ENCODE measurements around the gene PRR30.
"Not testable (repeated sequence)": the region's sequence is repeated elsewhere in the genome, so short reads cannot be mapped to it uniquely, and the experiment has no call there.

PRR30 gene

DNA sequence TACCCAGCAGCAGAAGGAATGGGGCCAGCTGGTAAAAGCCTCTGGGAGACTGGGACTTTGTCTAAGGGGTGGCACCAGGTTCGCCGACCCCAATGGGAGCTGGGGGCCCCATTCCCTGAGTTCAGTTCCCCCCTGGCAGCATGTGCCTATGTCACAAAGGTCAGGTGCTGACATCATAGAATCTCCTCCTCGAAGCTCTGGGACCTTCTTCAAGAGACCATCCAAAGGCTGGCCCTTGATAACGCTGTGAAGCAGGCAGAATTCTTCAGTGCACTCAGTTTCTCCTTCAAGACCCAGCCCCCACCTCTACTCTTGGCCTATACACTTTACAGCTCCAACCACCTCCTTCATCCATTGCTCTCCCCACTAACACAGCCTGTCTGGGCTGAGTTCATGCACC is at the start of gene PRR30:
Gene PRR30, minus strand, starts transcription at position 101 of the 400 bp plus-strand sequence. CDS start 1,081 bp downstream, outside the sequence.
- no peak for DNase-seq (ENCODE audit: low spot score)

DNA sequence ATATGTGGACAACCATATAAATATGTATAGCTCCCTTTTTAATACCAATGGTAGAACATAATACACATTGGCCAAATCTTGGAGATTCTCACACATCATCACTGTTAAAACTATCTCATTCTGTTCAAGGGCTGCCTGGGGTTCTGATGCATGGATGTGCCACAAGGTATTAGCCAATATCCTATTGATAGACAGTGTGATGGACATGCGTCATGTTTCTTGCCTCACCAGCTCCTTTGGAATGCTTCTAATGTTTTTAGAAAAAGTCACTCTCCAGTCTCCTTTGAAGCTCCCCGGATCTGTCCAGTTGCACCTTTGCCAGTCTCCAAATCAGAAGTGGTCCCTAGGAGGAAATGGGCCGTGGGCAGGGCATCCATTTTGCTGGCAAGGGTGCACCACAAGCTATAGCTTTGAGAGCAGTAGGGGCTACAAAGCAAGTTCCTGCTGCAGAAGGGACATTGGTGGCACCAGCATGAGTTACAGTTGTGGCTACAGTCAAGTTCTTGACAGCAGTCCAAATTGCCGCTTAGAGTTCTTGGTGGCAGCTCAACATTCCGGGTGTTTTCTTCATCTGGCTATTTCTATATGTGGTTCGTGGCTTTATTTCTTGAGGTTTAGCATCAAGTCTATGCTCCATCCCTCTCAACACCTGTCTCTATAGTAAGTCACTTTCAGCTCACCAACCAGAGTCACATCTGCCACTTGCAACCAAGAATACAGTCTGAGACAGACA is 47.6 kb upstream of the PRR30 start:
- no peak for DNase-seq (ENCODE audit: low spot score)

DNA sequence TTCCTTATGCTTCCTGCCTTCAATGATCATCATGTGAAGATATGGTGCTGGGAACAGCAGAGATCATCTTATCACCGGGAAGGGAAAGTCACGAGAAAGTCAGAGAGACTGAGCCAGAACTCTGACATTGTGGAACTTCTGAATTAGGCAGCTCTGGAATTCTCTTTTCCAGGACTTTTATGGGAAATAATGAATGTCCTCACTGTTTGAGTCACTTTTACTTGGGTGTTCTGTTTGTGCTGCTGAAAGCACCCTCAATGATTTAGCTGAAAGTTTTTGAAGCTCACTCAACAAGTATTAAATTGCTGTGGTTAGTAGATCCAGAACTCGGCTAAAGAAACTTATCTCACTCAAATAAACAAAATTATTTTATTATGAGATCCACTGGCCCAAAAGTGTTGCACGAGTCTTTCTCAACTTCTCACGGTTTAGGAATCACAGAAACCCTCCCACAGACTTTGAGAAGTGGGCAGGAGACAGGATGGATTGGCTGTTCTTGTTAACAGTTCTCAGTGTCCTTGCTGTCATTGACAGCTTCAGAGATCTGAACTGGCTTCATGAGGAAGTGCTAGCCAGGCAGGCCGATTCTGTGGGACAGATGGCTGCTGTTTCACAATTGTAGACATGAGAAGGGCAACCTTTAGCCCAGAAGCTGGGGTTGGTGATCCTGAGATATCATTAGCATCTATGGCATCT is 46.3 kb upstream of the PRR30 start:
- DNase-seq (ENCODE audit: low spot score), result no peak

DNA sequence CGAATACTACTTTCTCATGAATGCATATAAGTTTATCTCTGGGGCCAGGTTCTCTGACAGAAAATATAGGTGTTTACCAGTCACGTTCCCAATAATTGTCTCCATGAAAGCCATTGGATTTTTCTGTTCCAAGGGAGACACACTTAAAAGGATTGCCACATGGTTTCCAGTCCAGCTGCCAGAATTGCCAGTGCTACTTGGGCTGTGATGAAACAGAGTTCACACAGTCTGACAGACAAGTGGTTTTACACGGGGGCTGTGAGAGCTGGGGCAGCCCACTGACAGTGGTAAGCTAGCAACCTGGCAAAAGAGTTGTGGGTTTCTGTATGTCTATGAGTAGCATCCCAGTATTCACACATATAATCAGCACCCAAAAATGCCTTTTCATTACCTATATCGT is 44.9 kb upstream of the PRR30 start:
- DNase-seq (ENCODE audit: low spot score), result no peak

- no peak for DNase-seq (ENCODE audit: low spot score)
Measured at GRCh38 chr2:27182346-27182745, 43.1 kb upstream of the PRR30 start.

GRCh38 chr2:27179344-27180000 is 40.3 kb upstream of the PRR30 start:
- no peak for DNase-seq (ENCODE audit: low spot score)

DNA sequence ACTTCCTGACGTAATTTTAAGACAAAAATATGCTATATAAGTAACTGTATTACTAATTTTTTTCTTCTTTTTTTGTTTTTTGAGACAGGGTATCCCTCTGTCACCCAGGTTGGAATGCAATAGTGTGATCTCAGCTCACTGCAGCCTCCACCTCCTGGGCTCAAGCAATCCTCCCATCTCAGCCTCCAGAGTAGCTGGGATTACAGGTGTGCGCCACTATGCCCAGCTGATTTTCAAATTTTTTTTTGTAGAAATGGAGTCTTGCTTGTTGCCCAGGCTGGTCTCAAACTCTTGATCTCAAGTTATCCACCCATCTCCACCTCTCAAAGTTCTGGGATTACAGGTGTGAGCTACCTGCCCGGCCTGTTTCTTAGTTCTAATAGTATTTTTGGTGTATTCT is 39.3 kb upstream of the PRR30 start:
- DNase-seq (ENCODE audit: low spot score), result no peak

DNA sequence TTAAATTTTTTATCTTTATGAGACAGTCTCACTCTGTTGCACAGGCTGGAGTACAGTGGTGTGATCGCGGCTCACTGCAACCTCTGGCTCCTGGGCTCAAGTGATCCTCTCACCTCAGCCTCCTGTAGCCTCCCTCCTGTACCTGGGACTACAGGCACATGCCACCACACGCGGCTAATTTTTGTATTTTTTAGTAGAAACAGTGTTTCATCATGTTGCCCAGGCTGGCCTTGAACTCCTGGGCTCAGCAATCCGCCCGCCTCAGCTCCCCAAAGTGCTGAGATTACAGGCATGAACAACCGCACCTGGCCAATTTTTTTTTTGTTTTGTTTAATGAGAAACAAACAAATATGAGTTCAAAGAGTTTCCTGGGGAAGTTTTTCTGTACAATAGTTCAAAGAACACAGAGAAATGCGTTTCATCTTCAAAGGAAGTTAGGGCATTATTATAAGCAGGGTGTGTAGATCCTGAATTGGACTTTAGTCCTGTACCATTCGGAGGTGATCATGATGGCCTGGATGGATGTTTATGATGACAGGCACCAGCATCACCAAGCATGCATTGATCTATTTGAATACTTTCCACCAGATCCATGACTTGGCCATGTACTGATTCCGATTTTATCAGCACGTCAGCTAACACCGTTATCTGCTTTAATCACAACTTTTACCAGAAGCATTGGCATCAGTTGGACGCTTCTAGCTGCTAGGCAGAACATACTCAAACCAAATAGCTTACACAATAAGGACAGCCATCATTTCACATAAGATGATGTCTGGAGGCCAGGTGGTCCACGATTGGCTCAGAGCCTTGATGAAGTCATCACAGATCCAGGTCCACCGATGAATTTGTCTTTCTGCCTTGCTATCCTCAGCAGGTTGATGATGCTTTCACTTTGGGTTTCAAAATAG is 38.5 kb upstream of the PRR30 start:
- DNase-seq (ENCODE audit: low spot score), result no peak

DNA sequence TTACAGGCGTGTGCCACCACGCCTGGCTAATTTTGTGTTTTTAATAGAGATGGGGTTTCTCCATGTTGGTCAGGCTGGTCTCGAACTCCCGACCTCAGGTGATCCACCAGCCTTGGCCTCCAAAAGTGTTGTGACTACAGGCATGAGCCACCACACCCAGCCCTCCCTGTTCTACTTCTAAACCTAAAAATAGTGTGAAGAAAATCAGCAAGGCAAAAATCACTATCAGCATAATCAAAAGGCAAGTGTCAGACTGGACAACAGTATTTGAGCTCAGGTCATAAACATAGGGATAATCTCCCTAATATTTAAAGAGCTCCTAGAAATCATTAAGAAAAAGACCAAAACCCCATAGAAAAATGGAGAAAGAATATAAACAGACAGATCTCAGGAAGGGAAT is 36.6 kb upstream of the PRR30 start:
- not testable (repeated sequence) for DNase-seq (ENCODE audit: low spot score)

DNA sequence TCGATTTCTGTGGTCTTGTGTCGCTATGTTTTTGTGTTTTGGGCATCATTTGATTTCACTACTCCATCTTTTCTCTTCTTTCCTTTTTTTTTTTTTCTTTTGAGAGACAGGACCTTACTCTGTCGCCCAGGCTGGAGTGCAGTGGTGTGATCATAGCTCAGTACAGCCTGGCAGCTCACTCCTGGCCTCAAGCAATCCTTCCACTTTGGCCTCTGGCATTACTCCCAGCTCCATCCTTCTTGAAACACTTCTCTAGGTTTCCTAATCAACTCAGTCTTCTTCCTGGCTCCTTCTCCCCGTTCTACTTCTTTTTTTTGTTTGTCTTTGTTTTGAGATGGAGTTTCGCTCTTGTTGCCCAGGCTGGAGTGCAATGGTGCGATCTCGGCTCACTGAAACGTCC is 36.1 kb upstream of the PRR30 start:
- DNase-seq (ENCODE audit: low spot score), result no peak

- no peak for DNase-seq (ENCODE audit: low spot score)
Measured at GRCh38 chr2:27174638-27175037, 35.4 kb upstream of the PRR30 start.

GRCh38 chr2:27171351-27171848 is 32.2 kb upstream of the PRR30 start:
- no peak for DNase-seq (ENCODE audit: low spot score)

- no peak for DNase-seq (ENCODE audit: low spot score)
Measured at GRCh38 chr2:27170581-27171337, 31.5 kb upstream of the PRR30 start.

DNA sequence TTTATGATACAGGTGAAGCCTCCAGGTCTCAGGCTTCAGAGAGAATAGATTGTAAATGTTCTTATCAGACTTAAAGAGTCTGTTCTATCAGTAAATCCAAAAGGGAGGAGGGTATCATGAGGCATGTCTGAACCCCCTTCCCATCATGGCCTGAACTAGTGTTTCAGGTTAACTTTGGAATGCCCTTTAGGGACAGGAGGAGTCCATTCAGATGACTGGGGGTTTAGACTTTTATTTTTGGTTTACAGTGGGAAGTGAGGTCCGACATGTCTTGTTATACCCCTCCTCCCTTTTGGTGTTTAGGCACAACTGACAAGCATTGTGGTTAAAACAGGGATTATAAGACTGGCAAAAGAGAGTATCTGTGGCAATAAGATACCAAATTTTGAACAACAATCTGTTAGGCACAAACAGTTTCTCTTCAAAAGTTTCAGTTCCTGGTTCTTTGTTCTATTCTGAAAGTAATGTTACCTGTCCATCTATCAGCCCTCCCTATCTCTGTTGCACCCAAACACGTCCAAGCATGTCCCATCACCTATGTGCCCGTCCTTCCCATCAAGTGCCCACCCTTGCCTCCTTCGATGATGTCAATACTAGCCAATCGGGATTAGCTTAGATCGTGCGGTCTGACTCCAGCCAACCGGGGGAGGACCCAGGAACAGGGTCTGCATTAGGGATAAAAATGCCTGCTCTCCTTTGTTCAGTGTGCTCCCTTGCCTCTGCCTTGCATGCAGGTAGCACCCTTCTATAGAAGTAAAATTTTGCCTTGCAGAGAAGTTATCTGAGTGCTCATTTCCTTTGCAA is 26.0 kb upstream of the PRR30 start:
- DNase-seq (ENCODE audit: low spot score), result no peak

- DNase-seq (ENCODE audit: low spot score), result peak; percentile 60
Measured at GRCh38 chr2:27162151-27163121, 23.2 kb upstream of the PRR30 start.

DNA sequence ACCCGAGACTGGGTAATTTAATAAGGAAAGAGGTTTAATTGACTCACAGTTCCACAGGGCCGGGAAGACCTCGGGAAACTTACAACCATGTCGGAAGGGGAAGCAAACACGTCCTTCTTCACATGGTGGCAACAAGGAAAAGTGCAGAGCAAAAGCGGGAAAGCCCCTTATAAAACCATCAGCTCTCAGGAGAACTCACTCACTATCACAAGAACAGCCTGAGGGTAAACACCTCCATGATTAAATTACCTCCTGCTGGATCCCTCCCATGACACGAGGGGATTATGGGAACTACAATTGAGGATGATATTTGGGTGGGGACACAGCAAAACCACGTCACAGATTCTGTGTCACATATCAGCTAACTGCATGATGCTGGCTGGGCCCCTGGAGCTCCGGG is 21.0 kb upstream of the PRR30 start:
- no peak for DNase-seq (ENCODE audit: low spot score)

DNA sequence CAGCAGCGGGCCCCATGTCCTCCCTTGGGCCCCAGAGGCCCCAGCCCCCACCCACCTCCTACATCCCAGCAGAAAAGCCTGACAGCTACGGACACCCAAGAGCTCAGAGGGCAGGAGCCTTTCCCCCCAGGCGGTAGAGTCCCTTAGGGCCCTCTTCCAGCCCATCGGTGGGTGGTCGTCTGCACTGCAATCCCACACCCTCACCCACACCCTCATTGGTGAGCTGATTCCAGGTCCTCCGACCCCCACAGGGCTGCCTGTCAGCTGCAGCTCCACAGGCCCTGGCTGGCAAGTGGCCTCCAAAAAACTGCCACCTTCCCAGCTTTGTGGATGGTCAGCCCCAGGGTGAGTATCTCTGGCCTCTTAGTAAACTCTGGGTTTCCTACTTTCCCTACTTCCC is 20.1 kb upstream of the PRR30 start:
- DNase-seq (ENCODE audit: low spot score), result no peak

DNA sequence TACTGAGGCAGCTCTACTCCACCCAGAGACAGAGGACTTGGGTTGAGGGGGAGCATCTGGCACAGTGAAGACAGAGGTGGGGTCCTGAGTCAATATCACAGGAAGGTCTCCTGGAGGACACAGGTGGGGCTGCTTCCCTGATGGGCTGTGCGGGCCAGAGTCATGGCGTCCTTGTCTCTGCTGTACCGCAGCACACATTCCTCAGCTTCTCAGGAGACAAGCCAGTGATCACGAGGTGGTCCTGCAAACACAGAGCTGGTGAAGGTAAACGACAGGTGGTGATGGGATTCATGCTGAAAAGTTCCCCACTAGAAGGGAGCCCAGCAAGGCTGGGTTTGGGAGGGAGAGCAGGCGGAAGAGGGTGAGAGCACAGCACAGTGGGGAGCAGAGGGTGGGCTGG is 19.3 kb upstream of the PRR30 start:
- DNase-seq (ENCODE audit: low spot score), result no peak

- no peak for DNase-seq (ENCODE audit: low spot score)
Measured at GRCh38 chr2:27155069-27155520, 15.9 kb upstream of the PRR30 start.
